HepG2 (cell line): Measurements from ENCODE around the gene SEMA4B. TPM values are rescaled to one million over a fixed set of nuclear protein-coding genes. Genes with fewer than 3 reads are reported as not detected.

Experiments used
- ATAC-seq: fragments of 200-7000 bp; cut with Tn5 transposase; 3 replicates; pipeline ENCODE4 v1.9.1; 2020; ENCODE audit warnings: mild to moderate bottlenecking, moderate library complexity
- BruUV-seq: library from RNA; stranded (reverse); fragments of 400-500 nt; replicated peaks from 2 replicates; lab custom pipeline; 2021; lab: Mats Ljungman, UMichigan
- CTCF ChIA-PET: fragments of 300-600 bp; formaldehyde crosslinking; extraction: SDS; loops from one replicate; lab custom pipeline; 2021; ENCODE audit warnings: low total read pairs, inconsistent platforms, low intra/inter-chr PET ratio; lab: Yijun Ruan, JAX
- POLR2A ChIA-PET: fragments of 350-600 bp; sonication (Branson Sonifier 250); formaldehyde crosslinking; loops from one replicate; lab custom pipeline; 2020; ENCODE audit warnings: antibody characterized with exemption, inconsistent platforms; lab: Yijun Ruan, JAX
- DNase-seq: peaks from one replicate; pipeline ENCODE4 v3.0.0-alpha.2; 2015; ENCODE audit warnings: low spot score
- FAIRE-seq: peaks from 3 replicates; lab custom pipeline; 2011; peaks lifted over from hg19 to GRCh38; lab: Jason Lieb, UNC
- H2AFZ ChIP-seq: one replicate; pipeline ENCODE4 v1.6.1; 2011; ENCODE audit warnings: low read length, inconsistent platforms
- H3K27ac ChIP-seq: fragments of 300-600 bp; 3 replicates; pipeline ENCODE4 v1.8.0; 2011; ENCODE audit warnings: mixed run types, mild to moderate bottlenecking, mixed read lengths, low read length, inconsistent platforms; ENCODE audit not compliant: insufficient read depth; ENCODE audit errors: extremely low read length
- H3K27me3 ChIP-seq, 2 experiments: fragments of 200-600 bp in 1 of 2; 2 replicates in 1 of 2; 3 replicates in 1 of 2; pipeline versions ENCODE4 v1.6.0 to v1.8.0; 2011; ENCODE audit warnings: low read length in 2 of 2, mild to moderate bottlenecking in 2 of 2, moderate library complexity in 2 of 2, inconsistent platforms in 1 of 2; ENCODE audit not compliant: insufficient read depth in 2 of 2, control insufficient read depth in 1 of 2
- H3K36me3 ChIP-seq, 2 experiments: fragments of 200-600 bp in 1 of 2; replicated peaks in 1 of 2; 2 replicates in 1 of 2; 3 replicates in 1 of 2; pipeline versions ENCODE4 v1.5.1 to v1.8.0; 2011; ENCODE audit warnings: low read length in 2 of 2, inconsistent platforms in 1 of 2; ENCODE audit not compliant: insufficient read depth in 2 of 2, control insufficient read depth in 1 of 2
- H3K4me1 ChIP-seq: 2 replicates; pipeline ENCODE4 v1.5.1; 2012; ENCODE audit warnings: low read length, inconsistent platforms; ENCODE audit not compliant: insufficient read depth
- H3K4me2 ChIP-seq: 2 replicates; pipeline ENCODE4 v1.6.0; 2011; ENCODE audit warnings: low read depth, low read length, inconsistent platforms
- H3K4me3 ChIP-seq, 3 experiments: fragments of 200-600 bp in 1 of 3; sonication (generic), shearing (Covaris generic) in 1 of 3; replicated peaks in 1 of 3; 2 replicates each; pipeline ENCODE4 v1.5.1; 2011 to 2016; ENCODE audit warnings: low read length in 3 of 3, inconsistent platforms in 2 of 3, low read depth in 2 of 3, mild to moderate bottlenecking in 2 of 3, control low read depth in 1 of 3, mixed read lengths in 1 of 3; ENCODE audit not compliant: insufficient read depth in 1 of 3
- H3K79me2 ChIP-seq: one replicate; pipeline ENCODE4 v1.6.1; 2011; ENCODE audit warnings: low read length, inconsistent platforms; ENCODE audit not compliant: insufficient read depth
- H3K9ac ChIP-seq: 2 replicates; pipeline ENCODE4 v1.6.0; 2011; ENCODE audit warnings: mild to moderate bottlenecking, low read depth, low read length, inconsistent platforms; ENCODE audit not compliant: insufficient read depth
- H3K9me3 ChIP-seq: 2 replicates; pipeline ENCODE4 v1.5.1; 2012; ENCODE audit warnings: mild to moderate bottlenecking, low read length
- H4K20me1 ChIP-seq: 2 replicates; pipeline ENCODE4 v1.6.0; 2011; ENCODE audit warnings: inconsistent platforms, mild to moderate bottlenecking, low read length, moderate library complexity; ENCODE audit not compliant: insufficient read depth
- HHEX ChIP-seq: IDR thresholded peaks from 2 replicates; pipeline ENCODE4 v1.6.1; 2016; ENCODE audit warnings: control low read depth
- HINFP ChIP-seq: sonication (generic); formaldehyde crosslinking; IDR thresholded peaks from 2 replicates; pipeline ENCODE4 v1.4.0; 2020; ENCODE audit warnings: low read depth, mild to moderate bottlenecking, missing genetic modification reagents
- HIVEP1 ChIP-seq: sonication (generic); formaldehyde crosslinking; IDR thresholded peaks from 2 replicates; pipeline ENCODE4 v1.4.0; 2020; ENCODE audit warnings: mild to moderate bottlenecking, missing genetic modification reagents
- KLF11 ChIP-seq: IDR thresholded peaks from 2 replicates; pipeline ENCODE4 v1.6.1; 2016; ENCODE audit warnings: missing compliant biosample characterization
- SRF ChIP-seq: IDR thresholded peaks from 2 replicates; pipeline ENCODE4 v1.6.1; 2011; ENCODE audit warnings: mild to moderate bottlenecking, low read depth, low read length, moderate library complexity
- U2AF2 ChIP-seq: fragments of 200-400 bp; formaldehyde crosslinking; IDR thresholded peaks from 2 replicates; pipeline ENCODE4 v1.6.1; 2017; ENCODE audit warnings: low read depth, mild to moderate bottlenecking, low read length
- ZNF501 ChIP-seq: sonication (generic); formaldehyde crosslinking; IDR thresholded peaks from 2 replicates; pipeline ENCODE4 v1.5.1; 2020; ENCODE audit warnings: mild to moderate bottlenecking, moderate library complexity, missing genetic modification reagents
- ZNF782 ChIP-seq: sonication (generic); formaldehyde crosslinking; IDR thresholded peaks from 2 replicates; pipeline ENCODE4 v1.4.0; 2020; ENCODE audit warnings: missing genetic modification reagents, mild to moderate bottlenecking, borderline replicate concordance
- WGBS: methylation state at CpG from one replicate; pipeline ENCODE4 v1.1.6; 2017; ENCODE audit warnings: low lambda C conversion rate; 5-methylcytosine and 5-hydroxymethylcytosine counted together
- in situ Hi-C: cut with HindIII; loops from 2 replicates; pipeline ENCODE4 v1.10.0; 2017; ENCODE audit warnings: low pct_unique_long_range_greater_than_20kb; ENCODE audit not compliant: extremely low pct_ligation_motif_present
- intact Hi-C: fragments of 100-400 bp; cut with micrococcal nuclease; formaldehyde crosslinking; loops from one replicate; pipeline ENCODE4 v1.10.0; 2022; ENCODE audit not compliant: unreplicated experiment
- polyA plus RNA-seq, 8 experiments: library from polyadenylated mRNA; depleted of rRNA in 3 of 8; stranded (reverse) in 7 of 8; unstranded in 1 of 8; fragments of >200 nt; fragmentation: Illumina TruSeq in 4 of 8; extraction: Trizol in 4 of 8; gene quantifications; 2 replicates each; pipeline versions ENCODE4 v1.2.1 to v1.2.3, GENCODE V29; 2011 to 2016; ENCODE audit warnings: low read depth in 4 of 8, missing spikeins in 1 of 8, mixed read lengths in 1 of 8; ENCODE audit not compliant: insufficient read depth in 1 of 8
- total RNA-seq, 5 experiments: library from RNA; depleted of rRNA; stranded (reverse); fragments of >200 nt; fragmentation: Illumina TruSeq; extraction: Trizol; gene quantifications; 2 replicates each; pipeline ENCODE4 v1.2.3, GENCODE V29; 2016; ENCODE audit warnings: low read depth in 1 of 5
- TF ChIP-seq, protein P1 (sequence below): sonication (generic); formaldehyde crosslinking; IDR thresholded peaks from 2 replicates; pipeline ENCODE4 v1.8.0; 2022; ENCODE audit warnings: mild to moderate bottlenecking, missing genetic modification reagents; ENCODE audit not compliant: insufficient replicate concordance
- TF ChIP-seq, protein P2 (sequence below): sonication (generic); formaldehyde crosslinking; IDR thresholded peaks from 2 replicates; pipeline ENCODE4 v1.4.0; 2020; ENCODE audit warnings: missing genetic modification reagents
- TF ChIP-seq, protein P3 (sequence below): sonication (generic); formaldehyde crosslinking; IDR thresholded peaks from 2 replicates; pipeline ENCODE4 v1.4.0; 2020; ENCODE audit warnings: missing genetic modification reagents

Gene SEMA4B
- total and polyA plus RNA-seq, 2 of the 13 experiments (the other 11 are each of a cell fraction or from before 2014, with no cell fraction given), result 2.1 to 17.0 TPM

DNA sequence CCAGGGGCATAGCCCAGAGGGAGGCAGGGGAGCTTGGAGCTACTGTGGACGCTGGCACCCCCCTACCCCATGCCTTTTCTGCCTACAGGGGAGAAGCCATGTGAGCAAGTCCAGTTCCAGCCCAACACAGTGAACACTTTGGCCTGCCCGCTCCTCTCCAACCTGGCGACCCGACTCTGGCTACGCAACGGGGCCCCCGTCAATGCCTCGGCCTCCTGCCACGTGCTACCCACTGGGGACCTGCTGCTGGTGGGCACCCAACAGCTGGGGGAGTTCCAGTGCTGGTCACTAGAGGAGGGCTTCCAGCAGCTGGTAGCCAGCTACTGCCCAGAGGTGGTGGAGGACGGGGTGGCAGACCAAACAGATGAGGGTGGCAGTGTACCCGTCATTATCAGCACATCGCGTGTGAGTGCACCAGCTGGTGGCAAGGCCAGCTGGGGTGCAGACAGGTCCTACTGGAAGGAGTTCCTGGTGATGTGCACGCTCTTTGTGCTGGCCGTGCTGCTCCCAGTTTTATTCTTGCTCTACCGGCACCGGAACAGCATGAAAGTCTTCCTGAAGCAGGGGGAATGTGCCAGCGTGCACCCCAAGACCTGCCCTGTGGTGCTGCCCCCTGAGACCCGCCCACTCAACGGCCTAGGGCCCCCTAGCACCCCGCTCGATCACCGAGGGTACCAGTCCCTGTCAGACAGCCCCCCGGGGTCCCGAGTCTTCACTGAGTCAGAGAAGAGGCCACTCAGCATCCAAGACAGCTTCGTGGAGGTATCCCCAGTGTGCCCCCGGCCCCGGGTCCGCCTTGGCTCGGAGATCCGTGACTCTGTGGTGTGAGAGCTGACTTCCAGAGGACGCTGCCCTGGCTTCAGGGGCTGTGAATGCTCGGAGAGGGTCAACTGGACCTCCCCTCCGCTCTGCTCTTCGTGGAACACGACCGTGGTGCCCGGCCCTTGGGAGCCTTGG lies 27.0 kb downstream of the SEMA4B start:
- DNase-seq, result no peak
- H3K9me3 ChIP-seq, result no peaks in the 10 kb centered on the region
- H3K27ac ChIP-seq, result no peak overlapping the region
- POLR2A ChIA-PET, result interaction anchor here (1.0 kb wide), 1 partner anchor 13 kb away, joined by 3 read pairs; no protein-coding TSS in a partner anchor
- no TSS peak for BruUV-seq
- H3K79me2 ChIP-seq, result peaks cover 8% of the 10 kb centered on the region
- H3K4me1 ChIP-seq, result peaks cover 18% of the 10 kb centered on the region
- no peaks in the 10 kb centered on the region for H4K20me1 ChIP-seq
- no peak overlapping the region for H3K9ac ChIP-seq
- in situ Hi-C loops (no loop called here), intact Hi-C loops (no loop called here)
- no peak for FAIRE-seq
- TF ChIP-seq HINFP (CRISPR knock-in tag) (no peak), U2AF2 (no peak), HIVEP1 (CRISPR knock-in tag) (no peak), ZNF782 (CRISPR knock-in tag) (no peak), ZNF501 (CRISPR knock-in tag) (no peak), KLF11 (CRISPR knock-in tag) (no peak), HHEX (no peak), SRF (no peak)
- TF ChIP-seq, protein P1, sequence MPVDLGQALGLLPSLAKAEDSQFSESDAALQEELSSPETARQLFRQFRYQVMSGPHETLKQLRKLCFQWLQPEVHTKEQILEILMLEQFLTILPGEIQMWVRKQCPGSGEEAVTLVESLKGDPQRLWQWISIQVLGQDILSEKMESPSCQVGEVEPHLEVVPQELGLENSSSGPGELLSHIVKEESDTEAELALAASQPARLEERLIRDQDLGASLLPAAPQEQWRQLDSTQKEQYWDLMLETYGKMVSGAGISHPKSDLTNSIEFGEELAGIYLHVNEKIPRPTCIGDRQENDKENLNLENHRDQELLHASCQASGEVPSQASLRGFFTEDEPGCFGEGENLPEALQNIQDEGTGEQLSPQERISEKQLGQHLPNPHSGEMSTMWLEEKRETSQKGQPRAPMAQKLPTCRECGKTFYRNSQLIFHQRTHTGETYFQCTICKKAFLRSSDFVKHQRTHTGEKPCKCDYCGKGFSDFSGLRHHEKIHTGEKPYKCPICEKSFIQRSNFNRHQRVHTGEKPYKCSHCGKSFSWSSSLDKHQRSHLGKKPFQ (CRISPR knock-in tag), result no peak
- TF ChIP-seq, protein P2, sequence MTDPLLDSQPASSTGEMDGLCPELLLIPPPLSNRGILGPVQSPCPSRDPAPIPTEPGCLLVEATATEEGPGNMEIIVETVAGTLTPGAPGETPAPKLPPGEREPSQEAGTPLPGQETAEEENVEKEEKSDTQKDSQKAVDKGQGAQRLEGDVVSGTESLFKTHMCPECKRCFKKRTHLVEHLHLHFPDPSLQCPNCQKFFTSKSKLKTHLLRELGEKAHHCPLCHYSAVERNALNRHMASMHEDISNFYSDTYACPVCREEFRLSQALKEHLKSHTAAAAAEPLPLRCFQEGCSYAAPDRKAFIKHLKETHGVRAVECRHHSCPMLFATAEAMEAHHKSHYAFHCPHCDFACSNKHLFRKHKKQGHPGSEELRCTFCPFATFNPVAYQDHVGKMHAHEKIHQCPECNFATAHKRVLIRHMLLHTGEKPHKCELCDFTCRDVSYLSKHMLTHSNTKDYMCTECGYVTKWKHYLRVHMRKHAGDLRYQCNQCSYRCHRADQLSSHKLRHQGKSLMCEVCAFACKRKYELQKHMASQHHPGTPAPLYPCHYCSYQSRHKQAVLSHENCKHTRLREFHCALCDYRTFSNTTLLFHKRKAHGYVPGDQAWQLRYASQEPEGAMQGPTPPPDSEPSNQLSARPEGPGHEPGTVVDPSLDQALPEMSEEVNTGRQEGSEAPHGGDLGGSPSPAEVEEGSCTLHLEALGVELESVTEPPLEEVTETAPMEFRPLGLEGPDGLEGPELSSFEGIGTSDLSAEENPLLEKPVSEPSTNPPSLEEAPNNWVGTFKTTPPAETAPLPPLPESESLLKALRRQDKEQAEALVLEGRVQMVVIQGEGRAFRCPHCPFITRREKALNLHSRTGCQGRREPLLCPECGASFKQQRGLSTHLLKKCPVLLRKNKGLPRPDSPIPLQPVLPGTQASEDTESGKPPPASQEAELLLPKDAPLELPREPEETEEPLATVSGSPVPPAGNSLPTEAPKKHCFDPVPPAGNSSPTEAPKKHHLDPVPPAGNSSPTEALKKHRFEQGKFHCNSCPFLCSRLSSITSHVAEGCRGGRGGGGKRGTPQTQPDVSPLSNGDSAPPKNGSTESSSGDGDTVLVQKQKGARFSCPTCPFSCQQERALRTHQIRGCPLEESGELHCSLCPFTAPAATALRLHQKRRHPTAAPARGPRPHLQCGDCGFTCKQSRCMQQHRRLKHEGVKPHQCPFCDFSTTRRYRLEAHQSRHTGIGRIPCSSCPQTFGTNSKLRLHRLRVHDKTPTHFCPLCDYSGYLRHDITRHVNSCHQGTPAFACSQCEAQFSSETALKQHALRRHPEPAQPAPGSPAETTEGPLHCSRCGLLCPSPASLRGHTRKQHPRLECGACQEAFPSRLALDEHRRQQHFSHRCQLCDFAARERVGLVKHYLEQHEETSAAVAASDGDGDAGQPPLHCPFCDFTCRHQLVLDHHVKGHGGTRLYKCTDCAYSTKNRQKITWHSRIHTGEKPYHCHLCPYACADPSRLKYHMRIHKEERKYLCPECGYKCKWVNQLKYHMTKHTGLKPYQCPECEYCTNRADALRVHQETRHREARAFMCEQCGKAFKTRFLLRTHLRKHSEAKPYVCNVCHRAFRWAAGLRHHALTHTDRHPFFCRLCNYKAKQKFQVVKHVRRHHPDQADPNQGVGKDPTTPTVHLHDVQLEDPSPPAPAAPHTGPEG (CRISPR knock-in tag), result no peak
- TF ChIP-seq, protein P3, sequence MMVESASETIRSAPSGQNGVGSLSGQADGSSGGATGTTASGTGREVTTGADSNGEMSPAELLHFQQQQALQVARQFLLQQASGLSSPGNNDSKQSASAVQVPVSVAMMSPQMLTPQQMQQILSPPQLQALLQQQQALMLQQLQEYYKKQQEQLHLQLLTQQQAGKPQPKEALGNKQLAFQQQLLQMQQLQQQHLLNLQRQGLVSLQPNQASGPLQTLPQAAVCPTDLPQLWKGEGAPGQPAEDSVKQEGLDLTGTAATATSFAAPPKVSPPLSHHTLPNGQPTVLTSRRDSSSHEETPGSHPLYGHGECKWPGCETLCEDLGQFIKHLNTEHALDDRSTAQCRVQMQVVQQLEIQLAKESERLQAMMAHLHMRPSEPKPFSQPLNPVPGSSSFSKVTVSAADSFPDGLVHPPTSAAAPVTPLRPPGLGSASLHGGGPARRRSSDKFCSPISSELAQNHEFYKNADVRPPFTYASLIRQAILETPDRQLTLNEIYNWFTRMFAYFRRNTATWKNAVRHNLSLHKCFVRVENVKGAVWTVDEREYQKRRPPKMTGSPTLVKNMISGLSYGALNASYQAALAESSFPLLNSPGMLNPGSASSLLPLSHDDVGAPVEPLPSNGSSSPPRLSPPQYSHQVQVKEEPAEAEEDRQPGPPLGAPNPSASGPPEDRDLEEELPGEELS (CRISPR knock-in tag), result no peak
- TF ChIP-seq, all 625 proteins: peak for 0
- ATAC-seq, result no peak
- H3K4me2 ChIP-seq, result no peak overlapping the region
- H3K27me3 ChIP-seq, result no peaks in the 10 kb centered on the region
- no peak overlapping the region for H3K4me3 ChIP-seq
- CTCF ChIA-PET, result no interaction called here
- no peak overlapping the region for H2AFZ ChIP-seq
- H3K36me3 ChIP-seq, result peaks cover 20 to 67% of the 10 kb centered on the region in 2 experiments
- WGBS, result 92% methylated on average over 16 of the region's 38 CpGs
